Measurements from ENCODE around the gene CEP170. TPM values are rescaled to one million over a fixed set of nuclear protein-coding genes. Genes with fewer than 3 reads are reported as not detected.
"Not testable (repeated sequence)": the region's sequence is repeated elsewhere in the genome, so short reads cannot be mapped to it uniquely, and the experiment has no call there.

The CEP170 gene
- total RNA-seq, 1 experiment from 2014 or later, result 97.7 TPM

GRCh38 chr1:243173758-243174369 is 81.2 kb downstream of the CEP170 start:
- WGBS (ENCODE audit: extremely low coverage, insufficient read length, low lambda C conversion rate), result no CpG with 5 or more reads among the region's 2 CpGs
- H3K27ac ChIP-seq (ENCODE audit: insufficient read length, low read depth, low read length); H3K9me3 Mint-ChIP-seq; H2BK120ac ChIP-seq (ENCODE audit: low read depth, low read length, poor library complexity, severe bottlenecking); H3K27me3 Mint-ChIP-seq (ENCODE audit: low read depth); H3K56ac ChIP-seq (ENCODE audit: insufficient read length, low read depth, low read length); H2BK15ac ChIP-seq (ENCODE audit: low read depth, low read length); H3K9me3 ChIP-seq (ENCODE audit: control insufficient read depth, low read depth, low read length); H3K4me3 Mint-ChIP-seq; DNase-seq; H3K14ac ChIP-seq (ENCODE audit: insufficient read depth, low read length); H3K36me3 Mint-ChIP-seq (ENCODE audit: insufficient read depth in 1 of 3, low read depth in 3 of 3); H3K79me1 ChIP-seq (ENCODE audit: insufficient read depth, low read depth, low read length, poor library complexity, severe bottlenecking); H3K23ac ChIP-seq (ENCODE audit: insufficient read length, low read depth, low read length); H3K9ac ChIP-seq (ENCODE audit: extremely low read depth, insufficient read length, low read length); H3K27me3 ChIP-seq (ENCODE audit: insufficient read depth, low read length); H3K4me2 ChIP-seq (ENCODE audit: insufficient read depth, insufficient read length, low read length); H2BK12ac ChIP-seq (ENCODE audit: insufficient read length, low read depth, low read length); H3K18ac ChIP-seq (ENCODE audit: insufficient read length, low read depth, low read length); H4K8ac ChIP-seq (replicated peaks; ENCODE audit: insufficient read length, low read depth, low read length); H3K79me2 ChIP-seq (ENCODE audit: insufficient read depth, low read length); H2AFZ ChIP-seq (ENCODE audit: low read length); H3K27ac Mint-ChIP-seq; H4K91ac ChIP-seq (ENCODE audit: insufficient read length, low read depth, low read length); H3T11ph ChIP-seq (ENCODE audit: low read length); H2AK5ac ChIP-seq (ENCODE audit: insufficient read length, low read length); H4K5ac ChIP-seq (ENCODE audit: insufficient read length, low read depth, low read length); H2BK20ac ChIP-seq (ENCODE audit: low read depth, low read length, poor library complexity, severe bottlenecking); H4K20me1 ChIP-seq (ENCODE audit: control insufficient read depth, insufficient read depth, insufficient read length); H3K4ac ChIP-seq (ENCODE audit: low read depth, low read length); H3K4me1 ChIP-seq (ENCODE audit: insufficient read depth, low read length); H2BK5ac ChIP-seq (ENCODE audit: insufficient read length, low read length); H3K23me2 ChIP-seq (ENCODE audit: insufficient read length, low read depth, low read length, poor library complexity, severe bottlenecking): not testable (repeated sequence)
- peaks cover 13% of the 10 kb centered on the region in 2 experiments for H3K4me1 Mint-ChIP-seq

GRCh38 chr1:243164911-243165310 is 90.2 kb downstream of the CEP170 start:
- H3K4ac ChIP-seq (ENCODE audit: low read depth, low read length); H3K23ac ChIP-seq (ENCODE audit: insufficient read length, low read depth, low read length); H3K18ac ChIP-seq (ENCODE audit: insufficient read length, low read depth, low read length); H4K91ac ChIP-seq (ENCODE audit: insufficient read length, low read depth, low read length); H2BK12ac ChIP-seq (ENCODE audit: insufficient read length, low read depth, low read length); H3K9me3 ChIP-seq (ENCODE audit: control insufficient read depth, low read depth, low read length); H3K9ac ChIP-seq (ENCODE audit: extremely low read depth, insufficient read length, low read length); H4K5ac ChIP-seq (ENCODE audit: insufficient read length, low read depth, low read length); H3K79me2 ChIP-seq (ENCODE audit: insufficient read depth, low read length); H3K27ac Mint-ChIP-seq; H3K14ac ChIP-seq (ENCODE audit: insufficient read depth, low read length); H3K27me3 Mint-ChIP-seq (ENCODE audit: low read depth); DNase-seq; H3K27ac ChIP-seq (ENCODE audit: insufficient read length, low read depth, low read length); H2AFZ ChIP-seq (ENCODE audit: low read length); H3K4me1 ChIP-seq (ENCODE audit: insufficient read depth, low read length); H3K56ac ChIP-seq (ENCODE audit: insufficient read length, low read depth, low read length); H2BK20ac ChIP-seq (ENCODE audit: low read depth, low read length, poor library complexity, severe bottlenecking); H3T11ph ChIP-seq (ENCODE audit: low read length); H2AK5ac ChIP-seq (ENCODE audit: insufficient read length, low read length); H3K79me1 ChIP-seq (ENCODE audit: insufficient read depth, low read depth, low read length, poor library complexity, severe bottlenecking); H3K4me3 Mint-ChIP-seq; H3K23me2 ChIP-seq (ENCODE audit: insufficient read length, low read depth, low read length, poor library complexity, severe bottlenecking); H3K9me3 Mint-ChIP-seq; H3K27me3 ChIP-seq (ENCODE audit: insufficient read depth, low read length); H2BK15ac ChIP-seq (ENCODE audit: low read depth, low read length); H2BK120ac ChIP-seq (ENCODE audit: low read depth, low read length, poor library complexity, severe bottlenecking); H2BK5ac ChIP-seq (ENCODE audit: insufficient read length, low read length); H4K8ac ChIP-seq (replicated peaks; ENCODE audit: insufficient read length, low read depth, low read length); H3K4me2 ChIP-seq (ENCODE audit: insufficient read depth, insufficient read length, low read length); H4K20me1 ChIP-seq (ENCODE audit: control insufficient read depth, insufficient read depth, insufficient read length): not testable (repeated sequence)
- no CpG with 5 or more reads among the region's 4 CpGs for WGBS (ENCODE audit: extremely low coverage, insufficient read length, low lambda C conversion rate)
- Mint-ChIP-seq H3K36me3 (ENCODE audit: insufficient read depth in 1 of 3, low read depth in 3 of 3) (peaks cover 12 to 20% (median 18%) of the 10 kb centered on the region in 3 experiments; a peak in 6 of 7 replicates), H3K4me1 (peaks cover 5 to 11% of the 10 kb centered on the region in 2 experiments)
